Left lung (tissue), 10 donors: ENCODE measurements around the gene PREX1. TPM values are rescaled to one million over a fixed set of nuclear protein-coding genes. Genes with fewer than 3 reads are reported as not detected.

Experiments
- ATAC-seq: fragments of 200-7000 bp; cut with Tn5 transposase; one replicate; pipeline ENCODE4 v1.9.1; 2020; ENCODE audit warnings: moderate library complexity
- DNase-seq, 4 donors: peaks; one replicate each; pipeline ENCODE4 v3.0.0-alpha.2; 2013 to 2020
- H3K27ac ChIP-seq, 2 donors: fragments of 200-600 bp; sonication (generic) in 1 of 2; one replicate each; pipeline versions ENCODE4 v1.5.0 to v1.8.0; 2020 to 2021
- H3K27me3 ChIP-seq, 2 donors: fragments of 200-600 bp; sonication (generic) in 1 of 2; one replicate each; pipeline versions ENCODE4 v1.5.0 to v1.8.0; 2020 to 2021
- H3K36me3 ChIP-seq, 2 donors: fragments of 200-600 bp; sonication (generic) in 1 of 2; one replicate each; pipeline versions ENCODE4 v1.5.0 to v1.8.0; 2020 to 2021
- H3K4me1 ChIP-seq, 2 donors: fragments of 200-600 bp; one replicate each; pipeline ENCODE4 v1.8.0; 2021
- H3K4me3 ChIP-seq, 2 donors: fragments of 200-600 bp; sonication (generic) in 1 of 2; one replicate each; pipeline versions ENCODE4 v1.5.0 to v1.8.0; 2020 to 2021; ENCODE audit warnings: mild to moderate bottlenecking in 1 of 2
- H3K9me3 ChIP-seq, 2 donors: fragments of 200-600 bp; sonication (generic) in 1 of 2; one replicate each; pipeline versions ENCODE4 v1.5.0 to v1.8.0; 2020 to 2021
- intact Hi-C, 2 donors: fragments of 100-400 bp; cut with DNase I; formaldehyde crosslinking; loops; one replicate each; pipeline versions ENCODE4 v1.11.2 to v1.14.2; 2022
- polyA plus RNA-seq, 6 donors: library from polyadenylated mRNA; unstranded; fragments of 120-200 nt; gene quantifications; one replicate each; pipeline ENCODE4 v1.2.1, GENCODE V29; 2013; ENCODE audit not compliant: insufficient read length in 6 of 6
- total RNA-seq, 2 donors: library from RNA; stranded (reverse); fragmentation: NEBNext Ultra II Directional; extraction: Animal tissue kit (Norgen Biotek cat#: 25700); gene quantifications; one replicate each; pipeline ENCODE4 v1.2.1, GENCODE V29; 2021
- TF ChIP-seq, protein P1 (sequence below), 2 donors: fragments of 200-600 bp; sonication (generic) in 1 of 2; IDR thresholded peaks; one replicate each; pipeline versions ENCODE4 v1.5.0 to v1.8.0; 2021; ENCODE audit warnings: antibody characterized with exemption in 2 of 2
- donor health status: DM: no; HTN: yes; CAD: no.
- donor health status: DM: no; HTN: no; CAD: no.

PREX1 gene
- total and polyA plus RNA-seq, 8 donors: 20.3 to 111 (median 26.1) TPM

DNA sequence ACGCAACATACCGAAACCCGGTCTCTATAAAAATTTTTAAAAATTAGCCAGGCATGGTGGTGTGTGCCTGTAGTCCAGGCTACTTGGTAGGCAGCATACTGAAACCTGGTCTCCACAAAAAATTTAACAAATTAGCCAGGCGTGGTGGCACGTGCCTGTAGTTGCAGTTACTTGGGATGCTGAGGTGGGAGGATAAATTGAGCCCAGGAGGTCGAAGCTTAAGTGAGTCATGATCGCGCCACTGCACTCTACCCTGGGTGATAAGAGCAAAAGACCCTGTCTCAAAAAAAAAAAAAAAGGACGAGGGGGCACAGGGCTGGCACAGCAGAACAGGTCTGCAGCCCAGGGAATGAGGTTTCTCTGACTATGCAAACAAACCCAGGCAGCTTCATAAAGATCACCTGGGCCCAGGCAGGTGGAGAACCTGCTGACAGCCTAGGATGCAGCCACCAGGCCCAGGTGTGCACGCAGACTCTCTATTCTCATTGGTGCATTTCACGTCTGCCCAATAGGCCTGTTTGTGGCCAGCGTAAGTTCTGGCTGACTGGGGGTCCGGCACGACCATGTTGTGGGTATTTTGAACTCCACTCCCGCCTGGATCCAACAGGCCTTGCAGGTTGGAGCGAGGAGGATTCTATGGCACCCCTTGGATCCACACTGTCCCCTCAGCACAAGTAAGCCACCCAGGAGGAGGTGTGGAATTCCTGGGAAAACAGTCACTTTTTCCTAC lies 204.5 kb downstream of the PREX1 start:
- no peak for ATAC-seq
- H3K27me3 ChIP-seq: peaks cover 0 to 10% of the 10 kb centered on the region in 2 donors
- intact Hi-C loops: loop anchor here in 1 of 2 donors (5.0 kb wide), 1 partner anchor 961 kb away; no protein-coding TSS in a partner anchor
- no peak overlapping the region for H3K4me3 ChIP-seq
- H3K9me3 ChIP-seq: no peaks in the 10 kb centered on the region
- peak in 1 of 4 donors; percentile 17 for DNase-seq
- peaks cover 3 to 61% of the 10 kb centered on the region in 2 donors for H3K36me3 ChIP-seq
- H3K4me1 ChIP-seq: peaks cover 3 to 27% of the 10 kb centered on the region in 2 donors
- H3K27ac ChIP-seq: no peak overlapping the region
- TF ChIP-seq, protein P1, sequence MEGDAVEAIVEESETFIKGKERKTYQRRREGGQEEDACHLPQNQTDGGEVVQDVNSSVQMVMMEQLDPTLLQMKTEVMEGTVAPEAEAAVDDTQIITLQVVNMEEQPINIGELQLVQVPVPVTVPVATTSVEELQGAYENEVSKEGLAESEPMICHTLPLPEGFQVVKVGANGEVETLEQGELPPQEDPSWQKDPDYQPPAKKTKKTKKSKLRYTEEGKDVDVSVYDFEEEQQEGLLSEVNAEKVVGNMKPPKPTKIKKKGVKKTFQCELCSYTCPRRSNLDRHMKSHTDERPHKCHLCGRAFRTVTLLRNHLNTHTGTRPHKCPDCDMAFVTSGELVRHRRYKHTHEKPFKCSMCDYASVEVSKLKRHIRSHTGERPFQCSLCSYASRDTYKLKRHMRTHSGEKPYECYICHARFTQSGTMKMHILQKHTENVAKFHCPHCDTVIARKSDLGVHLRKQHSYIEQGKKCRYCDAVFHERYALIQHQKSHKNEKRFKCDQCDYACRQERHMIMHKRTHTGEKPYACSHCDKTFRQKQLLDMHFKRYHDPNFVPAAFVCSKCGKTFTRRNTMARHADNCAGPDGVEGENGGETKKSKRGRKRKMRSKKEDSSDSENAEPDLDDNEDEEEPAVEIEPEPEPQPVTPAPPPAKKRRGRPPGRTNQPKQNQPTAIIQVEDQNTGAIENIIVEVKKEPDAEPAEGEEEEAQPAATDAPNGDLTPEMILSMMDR (IDR thresholded peaks at IDR 0.05): no peak

DNA sequence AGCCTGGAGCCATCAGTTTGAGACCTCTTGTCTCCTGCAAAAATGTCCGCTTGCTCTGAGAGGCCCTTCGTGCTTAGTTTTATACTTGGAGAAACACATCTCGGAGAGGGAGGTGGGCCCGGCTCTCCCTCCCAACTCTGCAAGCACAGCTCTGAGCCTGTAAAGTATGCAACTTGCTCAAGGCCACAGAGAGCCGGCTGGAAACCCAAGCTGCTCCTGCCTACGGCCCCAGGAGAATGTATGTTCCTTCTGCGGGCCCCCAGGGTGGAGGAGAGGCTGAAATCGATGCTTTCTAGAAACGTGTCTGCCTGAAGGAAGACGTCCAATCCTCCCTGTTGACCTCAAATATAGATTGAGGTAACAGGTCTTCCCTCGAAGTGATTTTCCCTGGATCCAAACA lies 205.4 kb downstream of the PREX1 start:
- no peak overlapping the region for H3K4me3 ChIP-seq
- TF ChIP-seq, protein P1 (IDR thresholded peaks at IDR 0.05): no peak
- peaks cover 0 to 52% of the 10 kb centered on the region in 2 donors for H3K36me3 ChIP-seq
- no peaks in the 10 kb centered on the region for H3K9me3 ChIP-seq
- peaks cover 3 to 22% of the 10 kb centered on the region in 2 donors for H3K4me1 ChIP-seq
- DNase-seq: peak in 1 of 4 donors; percentile 40
- intact Hi-C loops: loop anchor here in 1 of 2 donors (5.0 kb wide), 1 partner anchor 960 kb away; no protein-coding TSS in a partner anchor
- ATAC-seq: no peak
- H3K27me3 ChIP-seq: peaks cover 0 to 10% of the 10 kb centered on the region in 2 donors
- H3K27ac ChIP-seq: no peak overlapping the region

DNA sequence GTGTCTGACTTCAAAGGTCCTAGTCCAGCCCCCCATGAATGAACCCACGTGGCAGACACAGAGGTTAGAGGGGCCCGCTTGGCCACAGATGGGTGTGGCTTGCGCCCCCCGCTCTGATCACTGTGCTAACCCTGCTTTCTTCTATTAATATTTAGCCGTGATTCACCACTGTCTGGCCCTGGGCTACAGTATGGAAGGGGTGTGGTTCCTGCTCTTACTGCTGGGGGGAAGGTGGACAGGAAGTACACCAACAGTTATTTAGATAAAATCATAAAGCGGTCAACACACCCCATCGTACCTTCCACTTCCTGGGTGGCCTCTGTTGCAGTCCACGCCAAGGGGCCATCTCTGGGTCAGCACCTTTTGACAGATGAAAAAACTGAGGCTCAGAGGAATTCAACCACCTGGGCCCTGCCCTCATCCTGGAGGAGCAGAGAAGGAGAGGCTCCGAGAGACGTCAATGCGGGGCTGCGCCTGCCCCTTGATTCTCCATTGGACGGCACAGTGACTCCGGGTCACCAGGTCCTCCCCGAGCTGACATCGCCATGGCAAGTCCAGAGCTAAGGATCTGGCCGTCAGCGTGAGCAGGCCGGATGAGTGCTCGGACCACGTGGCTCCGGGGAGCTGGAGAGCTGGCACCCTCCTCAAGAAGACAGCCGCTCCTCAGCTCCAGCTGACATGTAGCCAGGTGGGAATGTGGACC lies 206.3 kb downstream of the PREX1 start:
- Histone ChIP-seq H3K27me3 (peaks cover 0 to 10% of the 10 kb centered on the region in 2 donors), H3K27ac (no peak overlapping the region), H3K4me1 (peaks cover 3 to 20% of the 10 kb centered on the region in 2 donors), H3K9me3 (no peaks in the 10 kb centered on the region), H3K36me3 (peaks cover 0 to 43% of the 10 kb centered on the region in 2 donors), H3K4me3 (no peak overlapping the region)
- intact Hi-C loops: loop anchor here in 1 of 2 donors (5.0 kb wide), 1 partner anchor 959 kb away; no protein-coding TSS in a partner anchor
- DNase-seq (peak in 1 of 4 donors; percentile 73), ATAC-seq (no peak)
- TF ChIP-seq, protein P1 (IDR thresholded peaks at IDR 0.05): peak in 1 of 2 donors; percentile 5

DNA sequence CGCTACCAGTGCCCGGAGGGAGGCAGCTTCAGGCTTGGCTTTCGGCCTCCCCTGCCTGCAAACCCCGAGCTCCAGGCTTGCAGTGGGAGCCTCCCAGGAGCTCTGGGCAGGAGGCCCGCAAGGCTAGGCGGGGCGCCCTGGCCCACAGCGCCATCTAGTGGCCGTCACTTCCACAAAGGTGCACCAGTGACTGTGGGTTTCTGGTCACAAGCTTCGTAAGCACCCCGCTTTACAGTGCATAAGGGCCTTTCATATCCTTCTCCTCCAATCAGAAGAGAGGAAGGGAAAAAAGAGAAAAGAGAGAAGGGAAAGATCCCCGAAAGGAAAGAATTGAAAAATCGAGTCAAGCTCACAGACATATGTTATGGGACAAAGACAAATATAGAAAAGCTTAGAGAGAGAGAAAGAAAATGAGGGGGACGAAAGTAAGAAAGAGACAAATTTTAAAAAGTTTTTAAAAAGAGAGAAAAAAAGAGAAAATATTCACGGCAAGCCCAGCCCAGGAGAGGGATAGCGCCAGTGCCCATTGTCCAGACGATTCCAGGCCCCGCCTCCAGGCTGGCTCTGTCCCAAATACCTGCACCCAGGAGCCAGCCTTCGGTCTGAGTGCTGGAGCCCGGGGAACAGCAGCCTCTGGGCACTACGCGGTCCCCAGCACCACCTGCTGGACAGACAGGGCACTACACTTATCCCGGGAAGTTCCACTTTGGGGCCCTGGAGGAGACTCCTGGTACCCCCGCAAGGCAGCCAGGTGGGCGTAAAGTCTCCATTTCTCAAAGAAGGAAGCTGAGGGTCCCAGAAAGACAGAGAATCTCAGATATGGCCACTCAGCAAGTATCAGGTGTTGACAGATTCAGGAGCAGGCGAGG lies 207.1 kb downstream of the PREX1 start:
- peaks cover 0 to 10% of the 10 kb centered on the region in 2 donors for H3K27me3 ChIP-seq
- TF ChIP-seq, protein P1 (IDR thresholded peaks at IDR 0.05): peak; percentile 73 to 74
- H3K9me3 ChIP-seq: no peaks in the 10 kb centered on the region
- DNase-seq (peak; percentile 70 to 93 (median 84)), ATAC-seq (peak; percentile 98)
- intact Hi-C loops: loop anchor here in 1 of 2 donors (5.0 kb wide), 1 partner anchor 958 kb away; no protein-coding TSS in a partner anchor
- no peak overlapping the region for H3K27ac ChIP-seq
- H3K36me3 ChIP-seq: peaks cover 0 to 35% of the 10 kb centered on the region in 2 donors
- H3K4me1 ChIP-seq: peaks cover 3 to 20% of the 10 kb centered on the region in 2 donors
- peak overlapping the region in 1 of 2 donors; percentile 3 for H3K4me3 ChIP-seq
